HG03571 (cell line): ENCODE data around the gene KIF6.

ENCODE experiments used
- ATAC-seq: cut with Tn5 transposase; IDR thresholded peaks from one replicate; pipeline ENCODE4 v1.9.1; 2021; ENCODE audit not compliant: unreplicated experiment

Gene KIF6

DNA sequence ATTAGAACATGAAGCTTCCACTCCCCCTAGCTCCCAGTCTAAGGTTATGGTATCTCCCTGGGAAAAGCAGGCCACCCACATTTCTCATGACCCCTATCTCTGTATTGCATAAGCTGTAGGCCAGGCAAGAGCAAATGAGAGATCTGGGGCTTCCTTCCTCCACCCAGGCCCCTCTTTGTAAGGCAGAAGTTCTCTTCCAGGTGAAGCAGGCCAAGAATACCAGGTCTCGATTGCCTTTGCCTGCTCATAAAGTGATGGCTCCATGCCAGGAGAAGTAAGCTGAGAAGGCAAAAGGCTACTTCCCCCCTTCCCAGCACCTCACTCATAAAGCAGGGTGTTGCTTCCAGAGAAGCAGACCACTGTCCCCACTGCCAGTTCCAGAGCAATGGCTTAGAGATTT is 258.6 kb downstream of the KIF6 start:
- ATAC-seq, result no peak

DNA sequence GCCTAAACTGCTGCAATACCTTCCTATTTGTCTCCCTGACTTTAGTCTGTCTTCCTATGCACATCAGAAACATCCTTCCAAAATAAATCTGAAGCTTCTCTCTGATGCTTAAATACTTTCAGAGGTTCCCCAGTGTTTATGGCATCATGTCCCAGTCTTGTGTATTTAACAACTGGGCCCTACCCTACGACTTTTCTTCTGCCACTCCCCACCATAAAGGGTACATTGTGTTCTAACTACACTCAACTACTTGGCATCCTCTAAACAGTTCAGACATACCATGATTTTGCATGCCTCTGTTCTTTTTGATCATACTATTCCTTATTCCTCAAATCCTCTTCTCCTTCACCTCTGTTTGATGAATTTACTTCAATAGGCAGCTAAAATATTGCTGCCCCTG is 259.7 kb downstream of the KIF6 start:
- ATAC-seq, result no peak

DNA sequence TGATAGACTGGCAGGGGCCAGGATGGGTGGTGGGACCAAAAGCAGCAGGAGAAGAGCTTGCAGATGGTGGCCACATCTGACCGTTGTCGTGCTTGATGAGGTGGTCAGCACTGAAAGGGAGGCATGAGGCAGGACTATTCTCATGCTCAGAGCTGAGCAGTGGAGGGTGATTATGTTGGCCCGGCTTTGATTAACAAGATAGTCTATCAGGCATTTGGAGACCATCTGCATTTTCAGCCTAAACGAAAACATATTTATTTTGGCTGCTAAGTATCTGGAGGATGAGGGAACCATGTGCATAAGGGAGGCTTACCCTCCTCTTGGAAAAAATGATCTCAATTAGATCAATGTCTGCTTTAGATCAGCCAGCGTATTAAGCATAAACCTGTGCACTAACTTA is 261.1 kb downstream of the KIF6 start:
- ATAC-seq, result no peak

DNA sequence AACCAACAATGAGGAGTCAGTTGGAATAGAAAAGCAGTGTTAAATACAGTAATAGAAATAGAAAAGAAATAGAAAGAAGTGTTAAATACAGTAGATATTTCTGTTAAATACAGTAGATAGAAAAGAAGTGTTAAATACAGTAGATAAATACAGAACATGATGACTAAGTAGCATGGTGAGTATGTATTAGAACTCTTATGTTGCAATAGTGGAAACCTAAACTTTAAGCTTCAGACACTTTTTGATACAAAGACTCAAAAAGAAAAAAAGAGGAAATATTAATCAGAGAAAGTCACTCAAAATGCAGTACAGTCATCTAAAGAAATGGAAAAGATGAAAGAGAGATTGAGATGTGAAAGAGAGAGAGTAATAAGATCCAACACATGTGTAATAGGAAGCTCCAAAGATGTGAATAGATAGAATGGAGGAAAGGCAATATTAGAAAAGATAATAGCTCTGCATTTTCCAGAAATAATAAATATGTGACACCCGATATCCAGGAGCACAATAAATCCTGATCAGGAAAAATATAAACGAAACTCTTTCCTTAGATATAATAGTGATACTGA is 271.2 kb downstream of the KIF6 start:
- ATAC-seq, result no peak

DNA sequence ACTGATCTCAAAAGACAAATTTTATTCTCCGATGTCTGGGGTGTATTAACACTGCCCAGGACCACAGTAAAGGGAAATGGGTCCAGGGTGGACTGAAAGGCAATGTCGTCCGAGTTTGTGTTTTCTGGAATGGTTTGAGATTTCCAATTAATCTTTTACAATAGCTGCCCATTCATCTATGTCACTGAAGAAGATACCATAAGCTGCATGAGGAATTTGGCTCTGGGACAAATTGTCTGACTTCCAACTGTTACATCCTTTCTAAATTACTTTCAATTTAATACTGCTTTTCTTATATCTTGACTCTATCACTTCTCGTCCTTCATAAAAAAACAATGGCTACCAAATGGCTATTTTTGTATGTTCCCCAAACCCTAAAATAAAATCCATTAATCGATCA is 272.0 kb downstream of the KIF6 start:
- ATAC-seq, result no peak

DNA sequence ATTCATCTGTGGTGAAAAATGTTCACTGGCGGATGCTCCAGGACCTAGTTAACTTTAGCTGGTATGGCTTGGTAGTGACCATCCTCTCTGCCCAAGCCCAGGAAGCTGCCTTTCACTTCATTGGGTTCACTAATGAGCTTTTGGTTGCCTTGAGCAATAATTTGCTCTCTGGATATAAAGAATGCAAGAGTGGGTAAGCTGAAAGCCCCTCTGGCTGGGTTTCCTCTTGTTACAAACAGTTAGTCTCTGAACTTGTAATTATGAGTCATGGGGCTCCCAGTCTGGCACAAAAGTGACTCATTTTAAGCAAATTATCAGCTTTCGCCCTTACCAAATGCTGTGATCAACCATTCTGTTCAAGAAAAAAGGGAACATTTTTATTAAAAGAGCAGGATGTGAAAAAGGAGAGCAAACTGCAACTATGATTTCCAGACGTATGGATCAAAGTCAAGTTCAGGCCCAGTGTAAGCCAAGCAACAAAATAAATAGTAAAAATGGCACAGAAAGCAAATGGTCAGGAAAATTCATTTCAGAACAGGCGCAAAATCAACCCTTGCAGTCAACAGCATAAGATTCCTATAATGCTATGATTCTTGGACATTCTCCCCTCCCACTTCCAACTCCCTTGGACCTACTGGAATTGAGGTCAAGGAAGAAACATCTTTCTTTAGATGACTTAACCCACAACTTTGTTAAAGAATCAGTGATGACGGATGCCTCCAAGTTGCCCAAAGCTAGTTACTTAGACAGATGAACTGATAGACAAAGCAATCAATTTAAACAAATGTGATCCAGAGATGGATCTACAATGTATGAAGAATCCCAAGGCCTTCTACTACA is 272.7 kb downstream of the KIF6 start:
- ATAC-seq, result no peak

DNA sequence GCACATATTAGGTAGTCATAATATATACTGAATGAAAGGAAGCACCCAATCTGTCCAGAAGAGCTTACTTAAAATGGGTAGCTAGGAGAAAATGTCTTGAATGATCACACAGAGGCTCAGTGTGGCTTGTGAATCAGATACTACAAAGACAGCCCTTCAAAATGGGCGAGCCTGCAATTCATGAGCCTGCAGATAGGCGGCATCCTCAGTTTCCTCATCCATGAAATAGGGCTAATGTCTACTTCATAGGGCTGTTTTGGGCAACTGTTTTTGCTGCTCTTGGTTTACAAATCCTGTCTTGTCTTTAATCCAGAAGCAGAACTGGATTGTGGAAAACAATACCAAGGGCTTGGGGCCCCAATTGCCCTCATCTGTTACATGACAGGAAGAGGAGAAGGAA is 273.4 kb downstream of the KIF6 start:
- no peak for ATAC-seq

DNA sequence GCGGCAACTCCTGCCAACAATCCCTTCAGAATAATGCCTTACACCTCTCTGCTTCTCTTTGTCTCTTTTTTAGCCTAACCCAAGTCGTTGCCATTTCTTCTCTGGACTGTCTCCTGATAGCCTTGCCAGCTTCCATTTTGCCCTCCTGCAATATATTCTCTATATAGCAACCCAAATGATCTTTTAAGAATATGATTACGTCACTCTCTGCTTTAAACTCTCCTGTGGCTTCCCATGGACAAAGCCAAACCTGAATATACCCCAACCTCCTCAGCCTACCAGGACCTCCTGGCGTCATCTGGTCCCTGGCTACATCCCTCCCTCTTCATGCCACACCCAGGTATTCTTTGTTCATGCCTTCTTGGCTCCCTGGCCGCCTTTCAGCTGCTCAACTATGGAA is 276.2 kb downstream of the KIF6 start:
- no peak for ATAC-seq

DNA sequence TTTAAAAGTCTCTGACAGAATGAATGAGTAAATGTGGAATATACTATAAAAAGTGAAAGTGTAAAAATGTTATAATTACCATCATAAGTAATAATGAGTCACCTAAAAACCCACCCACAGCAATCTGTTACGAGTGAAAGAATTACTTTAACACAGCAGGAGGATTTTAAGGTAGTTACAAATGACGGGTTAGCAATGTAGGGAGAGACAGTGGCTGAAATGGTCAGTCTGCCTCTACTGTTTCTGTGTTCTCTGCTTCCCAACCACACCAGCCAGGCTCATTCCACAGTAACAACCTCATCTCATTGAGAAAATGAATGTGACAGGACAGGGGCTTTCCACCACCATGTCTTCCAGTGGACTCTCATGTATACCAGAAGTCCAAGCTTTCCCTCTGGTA is 278.3 kb downstream of the KIF6 start:
- no peak for ATAC-seq

DNA sequence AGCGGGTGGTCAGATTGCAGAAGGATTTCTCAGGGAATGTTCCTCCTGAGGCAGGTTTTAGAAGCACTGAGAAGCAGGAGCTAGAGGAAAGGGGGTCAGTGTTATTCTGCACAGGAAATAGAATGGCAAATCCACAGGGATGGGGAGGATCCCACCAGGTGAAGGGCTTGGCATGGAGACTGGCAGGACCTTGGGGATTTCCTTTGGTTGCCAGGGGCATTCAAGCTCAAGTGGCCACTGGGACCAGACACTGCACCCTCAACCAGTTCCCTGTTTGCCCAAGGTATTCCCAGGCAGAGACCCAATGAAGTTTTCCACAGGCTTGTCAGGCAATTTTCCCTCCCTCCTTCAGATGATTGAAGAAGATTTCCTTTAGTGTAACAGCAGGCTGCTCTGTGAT is 279.5 kb downstream of the KIF6 start:
- ATAC-seq, result no peak

DNA sequence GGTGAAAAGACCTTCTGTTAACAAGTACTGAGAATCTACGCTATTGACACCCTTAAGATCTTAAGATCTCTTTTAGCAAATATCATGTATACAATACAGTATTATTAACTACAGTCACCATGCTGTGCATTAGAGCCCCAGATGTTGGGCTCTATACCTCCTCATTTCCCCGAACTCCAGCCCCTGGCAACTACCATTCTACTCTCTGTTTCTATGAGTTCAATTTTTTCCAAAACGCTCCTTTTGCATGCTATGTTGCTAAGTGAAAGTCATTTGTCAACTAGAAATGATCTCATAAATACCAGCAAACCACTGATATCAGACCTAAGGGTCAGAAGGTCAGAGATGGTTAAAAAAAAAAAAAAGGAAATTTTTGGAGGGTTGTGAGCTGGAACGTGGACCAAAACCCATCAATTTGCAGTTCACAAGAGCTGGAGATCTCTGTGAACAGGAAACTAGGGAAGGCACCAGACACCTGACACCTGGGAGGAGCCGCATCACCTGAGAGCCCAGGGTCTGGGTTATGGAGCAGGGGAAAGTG is 280.7 kb downstream of the KIF6 start:
- ATAC-seq, result no peak

DNA sequence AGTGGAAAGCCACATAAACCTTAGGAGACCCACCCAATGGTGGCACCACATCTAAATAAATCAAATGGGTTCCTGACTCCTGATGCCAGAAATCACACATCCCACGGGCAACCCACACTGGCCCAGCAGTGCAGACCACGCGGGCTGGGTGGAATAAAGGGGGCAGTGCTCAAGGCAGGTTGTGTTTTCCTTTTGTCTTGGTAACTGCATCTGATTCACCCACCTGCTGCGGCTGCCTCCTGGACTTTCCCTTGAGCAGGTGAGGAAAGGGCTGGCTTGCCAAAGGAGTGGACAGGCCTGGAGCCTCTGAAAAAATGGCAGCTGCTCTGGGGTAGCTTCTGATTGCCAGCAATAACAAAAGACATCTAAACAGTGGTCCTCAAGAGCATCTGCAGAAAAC is 283.2 kb downstream of the KIF6 start:
- ATAC-seq, result no peak

DNA sequence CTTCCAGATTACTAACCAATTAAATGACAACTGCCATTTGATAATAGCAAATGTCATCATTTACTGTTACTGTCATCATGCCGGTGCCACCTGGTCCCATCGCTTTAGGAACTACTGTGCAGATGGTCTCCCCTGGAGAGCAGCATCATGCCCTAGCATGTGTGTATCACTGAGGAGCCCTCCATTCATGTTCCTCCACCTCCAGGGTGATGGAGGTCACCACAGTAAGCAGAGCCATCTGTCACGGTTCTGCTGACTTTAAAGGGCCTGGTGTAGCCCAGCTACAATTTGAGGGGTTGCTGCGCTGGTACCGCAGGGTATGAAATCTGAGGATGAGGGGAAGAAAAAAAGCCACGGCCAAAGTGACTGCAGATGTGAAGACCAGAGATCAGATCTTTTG is 283.9 kb downstream of the KIF6 start:
- ATAC-seq, result no peak

DNA sequence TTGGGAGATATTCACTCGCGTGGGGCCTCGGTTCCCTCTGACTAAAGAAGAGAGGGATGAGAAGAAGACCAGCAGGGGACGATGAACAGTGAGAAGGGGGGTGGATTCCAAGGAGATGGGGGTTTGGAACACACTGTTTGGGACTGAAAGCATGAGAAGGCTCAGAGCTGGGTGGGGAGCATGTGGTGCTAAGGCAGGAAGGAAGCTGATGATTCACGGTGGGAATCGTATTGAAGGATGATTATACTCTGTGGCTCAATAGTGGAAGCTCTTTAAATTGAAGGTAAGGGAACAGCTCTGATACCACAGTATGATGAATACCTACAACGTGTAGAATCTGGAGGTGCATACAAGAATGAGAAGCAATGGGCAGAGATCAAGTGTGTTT is 285.2 kb downstream of the KIF6 start:
- no peak for ATAC-seq

DNA sequence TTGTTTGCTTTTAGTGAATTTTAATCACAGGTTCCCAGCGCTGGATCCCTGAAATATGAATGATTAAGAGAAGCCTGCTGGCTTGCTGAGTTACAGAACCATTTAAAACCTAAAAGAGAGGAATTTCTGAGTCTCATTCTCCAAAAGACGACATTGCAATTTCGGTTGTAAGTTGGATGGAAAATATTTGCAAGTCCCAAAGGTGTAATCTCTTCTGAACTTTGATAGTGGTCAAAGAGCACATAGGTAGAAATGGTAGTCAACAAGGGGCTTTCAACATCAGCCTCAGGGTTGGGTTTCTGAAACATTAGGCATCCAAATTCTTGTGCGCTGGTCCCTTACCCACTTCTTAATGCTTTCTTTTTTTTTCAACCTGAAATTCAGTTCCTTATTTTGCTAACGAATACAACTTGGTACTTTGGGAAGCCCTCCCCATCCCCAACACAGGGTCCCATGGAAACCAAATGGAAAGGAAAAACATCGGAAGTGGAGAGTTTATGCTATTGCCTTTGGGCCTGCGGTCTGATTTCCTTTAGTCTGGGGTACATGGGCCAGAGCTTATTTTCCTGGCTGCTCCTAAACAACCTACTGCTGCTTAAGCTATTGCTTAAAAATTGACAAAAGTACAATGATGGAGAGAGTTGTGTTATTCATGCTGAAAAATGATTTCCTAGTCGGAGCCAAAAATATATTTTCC is 285.7 kb downstream of the KIF6 start:
- ATAC-seq, result no peak

DNA sequence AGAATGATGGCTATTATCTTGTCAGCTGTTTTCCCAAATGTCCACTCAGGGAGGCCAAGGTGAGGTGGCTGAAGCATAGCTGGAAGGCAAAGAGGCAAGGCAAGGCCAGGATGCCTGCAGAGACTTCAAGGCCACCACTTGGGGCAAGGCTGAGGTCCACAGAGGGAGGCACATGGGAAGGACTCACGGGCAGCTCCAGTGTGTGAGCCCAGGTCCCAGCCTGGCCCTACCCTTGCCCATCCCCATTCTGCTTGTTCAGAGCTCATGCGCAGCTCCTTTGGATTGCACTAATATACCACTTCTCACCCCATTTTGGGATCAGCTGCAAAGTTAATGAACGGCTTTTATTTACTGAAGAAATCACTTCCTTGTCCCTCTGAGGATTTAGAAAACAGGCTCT is 291.6 kb downstream of the KIF6 start:
- no peak for ATAC-seq

DNA sequence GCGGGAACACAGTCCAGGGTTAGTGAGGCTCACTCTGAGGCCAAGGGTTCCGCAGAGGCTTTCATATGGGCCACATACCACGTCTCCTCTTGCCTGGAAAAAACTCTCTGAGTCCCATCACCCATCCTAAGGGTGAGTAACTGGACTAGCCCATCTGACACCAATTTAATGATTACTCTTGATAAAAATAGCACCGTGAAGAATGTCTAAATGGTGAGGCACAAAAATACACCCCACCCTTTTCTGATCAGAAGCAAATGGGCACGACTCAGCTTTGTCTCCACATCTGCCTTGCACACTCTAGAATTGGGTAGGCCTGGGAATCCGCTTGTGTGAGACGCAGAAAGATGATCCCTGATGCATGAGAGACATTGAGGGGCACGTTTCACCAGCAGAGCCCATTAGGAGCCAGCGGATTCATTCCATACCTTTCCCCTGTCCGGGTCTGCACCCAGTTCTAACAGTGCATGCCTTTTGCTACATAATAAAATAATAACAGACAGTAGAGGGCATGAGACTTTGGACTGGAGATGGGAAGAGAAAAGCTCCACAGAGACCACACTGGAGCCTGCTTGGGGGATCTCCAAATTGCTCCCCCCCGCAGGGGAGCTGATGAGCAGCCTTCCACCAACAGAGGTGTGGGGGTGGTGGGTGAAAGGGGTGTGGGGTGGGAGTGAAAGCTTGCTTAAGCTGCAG is 292.7 kb downstream of the KIF6 start:
- ATAC-seq, result no peak

DNA sequence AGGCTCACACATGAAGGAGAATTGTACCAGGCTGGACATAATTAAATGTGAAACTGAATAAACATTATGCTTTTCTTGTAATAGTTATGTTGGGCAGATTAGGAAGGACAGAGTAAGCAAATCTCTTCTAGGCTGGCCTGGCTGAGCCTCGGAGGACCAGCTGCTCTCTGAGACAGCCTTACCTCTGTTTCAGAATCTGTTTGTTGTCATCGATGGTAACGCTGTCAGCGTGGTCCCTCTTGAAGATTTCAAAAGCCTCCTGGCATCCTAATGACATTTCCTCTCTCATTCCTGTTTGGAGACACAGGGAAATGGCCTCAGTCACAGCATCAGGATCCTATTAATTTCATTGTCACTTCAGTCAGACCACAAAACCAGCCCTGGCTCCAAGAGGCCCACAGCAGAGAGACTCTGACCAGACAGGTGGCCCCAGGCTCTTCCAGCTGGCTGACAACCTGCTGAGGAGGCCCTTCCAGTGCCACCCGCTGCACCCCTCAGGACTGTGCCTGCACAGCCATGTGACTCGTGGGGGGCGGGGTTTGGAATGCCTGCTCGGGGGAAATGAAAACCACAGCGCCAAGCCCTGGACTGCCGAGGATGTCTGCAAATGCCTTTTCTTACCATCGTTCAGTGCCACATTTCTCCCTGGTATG is 294.2 kb downstream of the KIF6 start:
- no peak for ATAC-seq

DNA sequence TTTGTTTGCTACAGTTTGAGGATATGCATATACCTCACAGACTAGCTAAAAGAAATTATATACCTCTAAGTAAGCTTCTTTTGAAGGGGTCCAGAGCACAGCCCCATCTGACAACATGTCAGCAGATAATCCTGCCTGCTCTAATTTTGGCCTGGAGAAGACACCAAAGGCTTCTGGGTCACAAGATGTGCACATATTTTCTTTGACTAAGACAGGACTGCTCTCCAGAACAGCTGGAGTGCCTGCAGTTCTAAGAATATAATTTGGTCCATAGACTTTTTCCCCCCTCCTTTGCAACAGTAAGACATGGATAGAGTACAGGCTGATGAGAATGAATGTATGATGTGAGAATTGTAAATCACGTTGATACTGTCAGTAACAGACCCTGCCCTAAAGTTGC is 294.8 kb downstream of the KIF6 start:
- no peak for ATAC-seq

DNA sequence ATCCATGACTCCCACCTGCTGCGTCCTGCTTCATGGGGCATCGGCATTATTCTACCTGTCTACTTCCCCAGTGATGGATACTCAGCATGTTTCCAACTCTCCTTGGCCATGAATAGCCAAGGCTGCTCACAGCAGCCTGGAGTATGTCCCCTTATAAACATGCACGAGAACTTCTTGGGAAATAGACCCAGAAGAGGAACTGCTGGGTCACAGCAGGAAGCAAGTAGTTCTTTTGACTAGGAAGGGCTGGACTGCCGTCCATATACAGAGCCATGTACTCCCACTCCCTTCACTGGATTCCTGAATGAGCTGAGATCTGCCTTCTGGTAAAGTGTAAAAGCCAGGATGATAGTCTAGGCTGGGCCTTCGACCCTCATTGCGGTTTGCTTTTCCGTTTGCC is 296.4 kb downstream of the KIF6 start:
- ATAC-seq, result no peak

DNA sequence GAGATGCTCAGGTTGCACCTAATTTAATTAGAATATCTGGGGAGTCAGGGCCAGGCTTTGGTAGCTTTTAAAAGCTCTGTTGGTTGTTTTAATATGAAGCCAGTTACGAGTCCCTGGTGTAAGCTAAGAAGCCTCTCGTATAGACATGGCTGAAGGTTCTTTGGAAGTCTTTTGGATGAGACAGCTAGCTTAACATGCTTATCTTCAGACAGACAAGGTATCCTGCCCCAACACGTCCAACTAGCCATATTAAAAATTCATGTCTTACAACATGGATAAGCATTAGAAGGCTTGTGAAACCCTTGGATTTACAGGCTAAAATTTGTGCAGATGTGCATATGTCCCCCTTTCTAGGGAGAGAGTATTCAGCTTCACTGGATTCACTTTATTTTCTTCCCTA is 297.1 kb downstream of the KIF6 start:
- ATAC-seq, result no peak
